Measurements from ENCODE around the gene MAOA.

- TF ChIP-seq CTCF (IDR thresholded peaks at IDR 0.05; ENCODE audit: low read length), result no peak
- TF ChIP-seq EZH2 (IDR thresholded peaks at IDR 0.05; ENCODE audit: borderline replicate concordance, low read length), result no peak
Measured at GRCh38 chrX:43717161-43717560, 61.1 kb downstream of the MAOA start.
